Caco-2 (cell line): ENCODE measurements around the gene BRAT1. TPM values are rescaled to one million over a fixed set of nuclear protein-coding genes. Genes with fewer than 3 reads are reported as not detected.

ENCODE experiments used
- BruUV-seq: library from RNA; stranded (reverse); fragments of 400-500 nt; replicated peaks from 2 replicates; lab custom pipeline; 2021; lab: Mats Ljungman, UMichigan
- CTCF ChIA-PET: fragments of 300-600 bp; sonication (Branson Sonifier 250); formaldehyde crosslinking; loops from one replicate; lab custom pipeline; 2022; ENCODE audit warnings: antibody characterized with exemption; lab: Charles Lee
- POLR2A ChIA-PET: fragments of 300-600 bp; sonication (Branson Sonifier 250); formaldehyde crosslinking; loops from one replicate; lab custom pipeline; 2022; ENCODE audit warnings: antibody characterized with exemption; lab: Charles Lee
- DNase-seq, 2 experiments: peaks; one replicate each; pipeline versions ENCODE4 v3.0.0 to v3.0.0-alpha.2; 2020 to 2022
- H3K27me3 ChIP-seq: replicated peaks from 2 replicates; pipeline ENCODE4 v1.6.0; 2011; ENCODE audit warnings: low read length; ENCODE audit not compliant: control insufficient read depth, insufficient read depth
- H3K36me3 ChIP-seq: 2 replicates; pipeline ENCODE4 v1.5.1; 2011; ENCODE audit warnings: low read length; ENCODE audit not compliant: control insufficient read depth, insufficient read depth
- H3K4me1 ChIP-seq: fragments of 250-450 bp; sonication (Bioruptor Pico); 2 replicates; pipeline ENCODE4 v1.5.1; 2020; ENCODE audit warnings: mild to moderate bottlenecking
- H3K4me3 ChIP-seq: 2 replicates; pipeline ENCODE4 v1.5.1; 2011; ENCODE audit warnings: low read depth, mild to moderate bottlenecking, control low read depth, low read length
- H3K9me3 ChIP-seq: fragments of 250-450 bp; sonication (Bioruptor Pico); 2 replicates; pipeline ENCODE4 v1.5.1; 2020; ENCODE audit warnings: mild to moderate bottlenecking, moderate library complexity
- H3K27ac Mint-ChIP-seq: one replicate; pipeline ENCODE4 v1.8.0; 2022; ENCODE audit warnings: mixed read lengths; ENCODE audit not compliant: unreplicated experiment
- H3K27me3 Mint-ChIP-seq: one replicate; pipeline ENCODE4 v1.8.0; 2022; ENCODE audit warnings: mixed read lengths; ENCODE audit not compliant: insufficient read depth, unreplicated experiment
- H3K36me3 Mint-ChIP-seq: one replicate; pipeline ENCODE4 v1.8.0; 2022; ENCODE audit warnings: mild to moderate bottlenecking, mixed read lengths; ENCODE audit not compliant: insufficient read depth, unreplicated experiment
- H3K4me1 Mint-ChIP-seq: one replicate; pipeline ENCODE4 v1.8.0; 2022; ENCODE audit warnings: low read depth, mixed read lengths; ENCODE audit not compliant: unreplicated experiment
- H3K4me3 Mint-ChIP-seq: one replicate; pipeline ENCODE4 v1.8.0; 2022; ENCODE audit warnings: mild to moderate bottlenecking, moderate library complexity, mixed read lengths; ENCODE audit not compliant: unreplicated experiment
- H3K9me3 Mint-ChIP-seq: one replicate; pipeline ENCODE4 v1.8.0; 2022; ENCODE audit warnings: mixed read lengths; ENCODE audit not compliant: unreplicated experiment
- intact Hi-C: fragments of 100-400 bp; cut with micrococcal nuclease; formaldehyde crosslinking; loops from one replicate; pipeline ENCODE4 v1.10.0; 2022; ENCODE audit not compliant: unreplicated experiment
- total RNA-seq: library from RNA; stranded (reverse); gene quantifications from 2 replicates; pipeline ENCODE4 v1.2.3, GENCODE V29; 2022
- TF ChIP-seq, protein P1 (sequence below), 2 experiments: fragments of 200-600 bp in 1 of 2; IDR thresholded peaks; 1 replicate in 1 of 2; 2 replicates in 1 of 2; pipeline versions ENCODE4 v1.5.1 to v1.8.0; 2011 to 2022; ENCODE audit warnings: antibody characterized with exemption in 1 of 2, control low read depth in 1 of 2, inconsistent platforms in 1 of 2, low read depth in 1 of 2, low read length in 1 of 2, mild to moderate bottlenecking in 1 of 2, moderate library complexity in 1 of 2; ENCODE audit not compliant: insufficient read depth in 1 of 2, severe bottlenecking in 1 of 2, unreplicated experiment in 1 of 2

The BRAT1 gene
- total RNA-seq, 1 experiment from 2014 or later = 33.5 TPM

GRCh38 chr7:2586326-2587020 lies 31.1 kb upstream of the BRAT1 start:
- intact Hi-C loops = no loop called here
- ChIA-PET POLR2A (no interaction called here), CTCF (no interaction called here)
- H3K27me3 Mint-ChIP-seq = no peaks in the 10 kb centered on the region
- Histone ChIP-seq H3K36me3 (no peaks in the 10 kb centered on the region), H3K4me3 (no peak overlapping the region), H3K4me1 (no peaks in the 10 kb centered on the region), H3K9me3 (no peaks in the 10 kb centered on the region), H3K27me3 (no peaks in the 10 kb centered on the region)
- H3K4me1 Mint-ChIP-seq = no peaks in the 10 kb centered on the region
- no TSS peak for BruUV-seq
- TF ChIP-seq, protein P1, sequence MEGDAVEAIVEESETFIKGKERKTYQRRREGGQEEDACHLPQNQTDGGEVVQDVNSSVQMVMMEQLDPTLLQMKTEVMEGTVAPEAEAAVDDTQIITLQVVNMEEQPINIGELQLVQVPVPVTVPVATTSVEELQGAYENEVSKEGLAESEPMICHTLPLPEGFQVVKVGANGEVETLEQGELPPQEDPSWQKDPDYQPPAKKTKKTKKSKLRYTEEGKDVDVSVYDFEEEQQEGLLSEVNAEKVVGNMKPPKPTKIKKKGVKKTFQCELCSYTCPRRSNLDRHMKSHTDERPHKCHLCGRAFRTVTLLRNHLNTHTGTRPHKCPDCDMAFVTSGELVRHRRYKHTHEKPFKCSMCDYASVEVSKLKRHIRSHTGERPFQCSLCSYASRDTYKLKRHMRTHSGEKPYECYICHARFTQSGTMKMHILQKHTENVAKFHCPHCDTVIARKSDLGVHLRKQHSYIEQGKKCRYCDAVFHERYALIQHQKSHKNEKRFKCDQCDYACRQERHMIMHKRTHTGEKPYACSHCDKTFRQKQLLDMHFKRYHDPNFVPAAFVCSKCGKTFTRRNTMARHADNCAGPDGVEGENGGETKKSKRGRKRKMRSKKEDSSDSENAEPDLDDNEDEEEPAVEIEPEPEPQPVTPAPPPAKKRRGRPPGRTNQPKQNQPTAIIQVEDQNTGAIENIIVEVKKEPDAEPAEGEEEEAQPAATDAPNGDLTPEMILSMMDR (IDR thresholded peaks at IDR 0.05; ENCODE audit: insufficient read depth in 1 of 2, low read depth in 1 of 2, low read length in 1 of 2, severe bottlenecking in 1 of 2, unreplicated experiment in 1 of 2) = no peak
- H3K9me3 Mint-ChIP-seq = no peaks in the 10 kb centered on the region
- no peak for DNase-seq
- no peak overlapping the region for H3K4me3 Mint-ChIP-seq
- peaks cover 8% of the 10 kb centered on the region for H3K36me3 Mint-ChIP-seq
- H3K27ac Mint-ChIP-seq = peak overlapping the region; percentile 64

- intact Hi-C loops = no loop called here
- Mint-ChIP-seq H3K27ac (no peak overlapping the region), H3K4me1 (no peaks in the 10 kb centered on the region), H3K4me3 (no peak overlapping the region), H3K27me3 (no peaks in the 10 kb centered on the region), H3K36me3 (peaks cover 8% of the 10 kb centered on the region), H3K9me3 (no peaks in the 10 kb centered on the region)
- no peaks in the 10 kb centered on the region for H3K27me3 ChIP-seq
- no peaks in the 10 kb centered on the region for H3K9me3 ChIP-seq
- TF ChIP-seq, protein P1 (IDR thresholded peaks at IDR 0.05; ENCODE audit: insufficient read depth in 1 of 2, low read depth in 1 of 2, low read length in 1 of 2, severe bottlenecking in 1 of 2, unreplicated experiment in 1 of 2) = no peak
- ChIA-PET POLR2A (interaction anchor here (0.5 kb wide), 1 partner anchor 1147 kb away, joined by 5 read pairs; no protein-coding TSS in a partner anchor), CTCF (no interaction called here)
- no peak overlapping the region for H3K4me3 ChIP-seq
- no peak for DNase-seq
- H3K4me1 ChIP-seq = no peaks in the 10 kb centered on the region
- no TSS peak for BruUV-seq
- no peaks in the 10 kb centered on the region for H3K36me3 ChIP-seq
Observed at GRCh38 chr7:2585446-2585845, 30.1 kb upstream of the BRAT1 start.

DNA sequence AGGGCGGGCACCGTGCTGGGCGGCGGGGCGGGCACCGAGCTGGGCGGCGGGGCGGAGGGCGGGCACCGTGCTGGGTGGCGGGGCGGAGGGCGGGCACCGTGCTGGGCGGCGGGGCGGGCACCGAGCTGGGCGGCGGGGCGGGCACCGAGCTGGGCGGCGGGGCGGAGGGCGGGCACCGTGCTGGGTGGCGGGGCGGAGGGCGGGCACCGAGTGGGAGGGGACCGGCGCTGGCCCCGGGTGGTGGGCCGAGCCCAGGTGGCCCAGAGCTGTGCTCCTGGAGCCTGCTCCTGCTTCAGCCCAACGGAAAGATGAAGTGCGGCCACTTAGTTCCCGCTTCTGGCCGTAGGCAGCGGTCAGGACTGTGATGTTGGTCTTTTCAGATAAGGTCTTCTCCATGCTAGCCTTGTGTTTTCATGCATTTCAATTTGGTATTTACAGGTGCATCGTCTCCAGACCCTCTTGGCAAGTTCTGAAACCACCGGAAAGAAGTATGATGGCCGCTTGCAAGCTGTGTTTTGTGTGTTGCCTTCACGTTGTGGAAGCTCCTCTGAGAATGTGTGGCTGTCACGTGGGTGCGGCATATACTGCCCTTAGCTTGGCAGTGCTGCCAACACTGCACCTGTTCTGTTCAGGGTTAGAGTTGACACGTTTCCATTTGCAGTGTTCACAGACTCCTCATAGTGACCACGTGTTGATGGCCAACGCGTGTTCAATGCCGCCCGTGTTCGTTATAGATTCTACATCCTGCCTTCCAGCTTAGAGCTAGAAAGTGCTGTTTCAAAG lies 28.7 kb upstream of the BRAT1 start:
- BruUV-seq = no TSS peak
- intact Hi-C loops = no loop called here
- TF ChIP-seq, protein P1 (IDR thresholded peaks at IDR 0.05; ENCODE audit: insufficient read depth in 1 of 2, low read depth in 1 of 2, low read length in 1 of 2, severe bottlenecking in 1 of 2, unreplicated experiment in 1 of 2) = no peak
- Mint-ChIP-seq H3K27ac (no peak overlapping the region), H3K9me3 (no peaks in the 10 kb centered on the region), H3K36me3 (peaks cover 8% of the 10 kb centered on the region), H3K27me3 (no peaks in the 10 kb centered on the region), H3K4me3 (no peak overlapping the region), H3K4me1 (no peaks in the 10 kb centered on the region)
- ChIA-PET POLR2A (interaction anchor here (0.6 kb wide), 1 partner anchor 150 kb away, joined by 6 read pairs; no protein-coding TSS in a partner anchor), CTCF (interaction anchor here (0.5 to 0.7 kb wide), 2 partner anchors 56 to 96 kb away, joined by 3 to 6 read pairs; no protein-coding TSS in a partner anchor)
- no peaks in the 10 kb centered on the region for H3K27me3 ChIP-seq
- no peak overlapping the region for H3K4me3 ChIP-seq
- no peak for DNase-seq
- H3K36me3 ChIP-seq = no peaks in the 10 kb centered on the region
- no peaks in the 10 kb centered on the region for H3K9me3 ChIP-seq
- H3K4me1 ChIP-seq = no peaks in the 10 kb centered on the region
